Measurements from ENCODE around the gene LRRC3. TPM values are rescaled to one million over a fixed set of nuclear protein-coding genes. Genes with fewer than 3 reads are reported as not detected.

LRRC3 gene
- total RNA-seq, 1 donor from 2014 or later, result 3.9 TPM

DNA sequence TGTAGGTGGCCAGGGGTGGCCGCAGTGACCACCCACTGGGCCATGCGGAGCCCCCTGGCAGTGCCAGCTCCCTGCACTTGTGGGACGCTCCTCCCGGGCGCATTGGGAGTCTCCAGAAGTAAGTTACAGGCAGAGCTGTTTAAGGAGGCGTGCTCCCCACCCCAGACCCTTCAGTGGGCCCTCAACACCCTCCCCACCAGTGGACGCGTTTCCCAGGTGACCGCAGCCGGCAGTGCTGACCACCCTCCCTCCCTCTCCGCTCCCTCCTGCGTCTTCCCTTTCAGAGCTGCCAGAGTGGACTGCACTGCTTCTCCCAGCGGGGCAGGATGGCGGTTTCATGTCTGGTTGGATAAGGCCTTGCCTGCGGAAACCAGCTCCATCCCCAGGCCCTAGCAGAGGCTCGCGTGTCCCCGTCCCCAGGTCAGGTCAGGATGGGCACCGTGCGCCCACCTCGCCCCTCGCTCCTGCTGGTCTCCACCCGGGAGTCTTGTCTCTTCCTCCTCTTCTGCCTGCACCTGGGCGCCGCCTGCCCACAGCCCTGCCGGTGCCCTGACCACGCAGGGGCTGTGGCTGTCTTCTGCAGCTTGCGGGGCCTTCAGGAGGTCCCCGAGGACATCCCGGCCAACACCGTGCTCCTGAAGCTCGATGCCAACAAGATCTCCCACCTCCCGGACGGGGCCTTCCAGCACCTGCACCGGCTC is 1.1 kb downstream of the LRRC3 start:
- intact Hi-C loops (cut with micrococcal nuclease), result no loop called here

DNA sequence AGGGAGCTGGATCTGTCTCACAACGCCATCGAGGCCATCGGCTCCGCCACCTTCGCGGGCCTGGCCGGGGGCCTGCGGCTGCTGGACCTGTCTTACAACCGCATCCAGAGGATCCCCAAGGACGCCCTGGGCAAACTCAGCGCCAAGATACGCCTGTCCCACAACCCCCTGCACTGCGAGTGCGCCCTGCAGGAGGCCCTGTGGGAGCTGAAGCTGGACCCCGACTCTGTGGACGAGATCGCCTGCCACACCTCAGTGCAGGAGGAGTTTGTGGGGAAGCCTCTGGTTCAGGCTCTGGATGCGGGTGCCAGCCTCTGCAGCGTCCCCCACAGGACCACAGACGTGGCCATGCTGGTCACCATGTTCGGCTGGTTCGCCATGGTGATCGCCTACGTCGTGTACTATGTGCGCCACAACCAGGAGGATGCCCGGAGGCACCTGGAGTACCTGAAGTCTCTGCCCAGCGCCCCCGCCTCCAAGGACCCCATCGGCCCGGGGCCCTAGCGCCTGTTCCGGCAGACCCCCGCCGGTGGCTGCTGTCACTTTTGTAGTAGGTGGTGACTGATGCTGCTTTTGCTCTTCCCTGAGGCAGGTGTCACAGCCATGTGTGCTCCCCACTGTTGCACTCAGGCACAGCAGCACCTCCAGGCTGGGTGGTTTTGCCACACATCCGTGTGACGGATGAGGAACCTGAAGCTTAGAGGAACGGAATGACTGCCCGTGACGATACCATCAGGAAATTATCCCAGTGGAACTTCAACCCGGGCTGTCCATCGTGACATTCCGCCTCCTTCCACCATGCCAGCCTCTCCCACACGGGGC is 1.8 kb downstream of the LRRC3 start:
- intact Hi-C loops (cut with micrococcal nuclease), result no loop called here

- intact Hi-C loops (cut with micrococcal nuclease), result no loop called here
Observed at GRCh38 chr21:44458971-44459711, 3.8 kb downstream of the LRRC3 start.

- intact Hi-C loops (cut with micrococcal nuclease), result no loop called here
Observed at GRCh38 chr21:44459712-44460440, 4.6 kb downstream of the LRRC3 start.

DNA sequence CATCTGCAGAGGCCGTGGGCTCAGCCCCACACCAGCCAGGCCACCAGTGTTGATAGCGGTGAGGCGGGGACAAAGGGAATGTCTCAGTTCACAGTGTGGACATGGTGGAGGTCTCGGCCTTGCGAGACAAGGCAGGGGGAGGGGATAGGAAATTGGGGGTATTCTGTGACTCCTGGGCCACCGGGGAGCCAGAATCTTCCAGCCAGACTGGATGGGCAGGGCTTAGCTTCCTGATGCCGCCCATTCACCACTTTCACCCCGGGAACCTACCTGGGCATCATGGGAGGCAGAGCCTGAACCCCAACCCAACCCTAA is 5.1 kb downstream of the LRRC3 start:
- intact Hi-C loops (cut with micrococcal nuclease), result no loop called here

DNA sequence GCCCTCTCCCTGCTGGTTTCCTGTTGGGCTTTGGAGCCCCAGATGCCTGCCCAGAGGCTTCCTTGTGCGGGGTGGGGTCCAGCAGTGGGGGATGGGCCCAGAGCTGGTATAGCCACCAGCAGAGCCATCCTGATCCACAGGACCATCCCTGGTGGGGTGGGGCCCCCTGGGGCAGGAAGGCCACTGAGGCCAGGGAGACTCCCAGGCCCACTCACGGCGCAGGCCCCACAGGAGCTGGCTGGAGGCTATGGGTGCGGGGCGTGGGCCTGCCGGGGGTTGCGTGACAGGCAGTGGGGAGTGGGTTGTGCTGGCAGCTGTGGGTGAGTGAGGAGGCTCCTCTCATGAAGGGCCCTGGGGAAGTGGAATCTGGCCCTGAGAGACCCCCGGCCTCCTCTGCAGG is 5.7 kb downstream of the LRRC3 start:
- intact Hi-C loops (cut with micrococcal nuclease), result no loop called here

- intact Hi-C loops (cut with micrococcal nuclease), result no loop called here
Observed at GRCh38 chr21:44461464-44462001, 6.2 kb downstream of the LRRC3 start.

DNA sequence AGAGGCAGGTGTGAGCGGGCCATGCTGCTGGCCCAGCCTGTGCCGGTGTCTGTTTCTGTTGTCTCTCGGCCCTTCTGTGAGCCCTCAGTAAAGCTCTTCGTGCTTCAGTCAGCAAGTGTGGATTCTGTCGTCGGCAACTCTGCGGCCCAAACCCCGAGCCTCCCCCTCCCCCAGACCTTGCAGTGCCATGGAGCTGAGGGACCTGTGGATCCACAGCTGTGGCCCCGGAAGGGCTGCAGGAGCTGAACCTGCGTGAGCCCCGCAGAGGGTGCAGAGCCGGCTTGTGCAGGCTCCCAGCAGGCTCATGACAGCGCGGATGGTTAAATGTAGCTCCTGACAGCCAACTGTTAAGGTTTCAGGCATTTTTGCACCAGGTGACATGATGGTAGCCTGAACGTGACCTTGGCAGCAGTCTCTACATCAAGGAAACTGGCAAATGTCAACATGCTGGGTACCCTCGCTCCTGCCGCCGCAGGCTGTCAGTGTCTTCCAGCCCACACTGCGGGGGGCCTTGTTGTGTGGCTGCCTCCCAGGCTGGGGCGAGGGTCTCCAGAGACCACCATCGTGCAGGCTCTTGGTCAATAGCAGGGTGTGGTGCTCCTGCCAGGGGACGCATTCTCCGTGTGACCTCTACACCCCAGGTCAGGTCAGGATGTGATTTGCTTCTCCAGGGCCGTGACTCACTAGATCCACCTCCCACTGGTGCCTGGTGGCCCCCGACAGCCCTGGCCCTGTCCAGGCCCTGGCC is 7.0 kb downstream of the LRRC3 start:
- intact Hi-C loops (cut with micrococcal nuclease), result no loop called here

- intact Hi-C loops (cut with micrococcal nuclease), result no loop called here
Observed at GRCh38 chr21:44462834-44463200, 7.5 kb downstream of the LRRC3 start.

GRCh38 chr21:44463724-44464123 is 8.4 kb downstream of the LRRC3 start:
- intact Hi-C loops (cut with micrococcal nuclease), result no loop called here

- intact Hi-C loops (cut with micrococcal nuclease), result no loop called here
Observed at GRCh38 chr21:44464351-44464750, 9.0 kb downstream of the LRRC3 start.

GRCh38 chr21:44466351-44466954 is 11.1 kb downstream of the LRRC3 start:
- intact Hi-C loops (cut with micrococcal nuclease), result no loop called here

DNA sequence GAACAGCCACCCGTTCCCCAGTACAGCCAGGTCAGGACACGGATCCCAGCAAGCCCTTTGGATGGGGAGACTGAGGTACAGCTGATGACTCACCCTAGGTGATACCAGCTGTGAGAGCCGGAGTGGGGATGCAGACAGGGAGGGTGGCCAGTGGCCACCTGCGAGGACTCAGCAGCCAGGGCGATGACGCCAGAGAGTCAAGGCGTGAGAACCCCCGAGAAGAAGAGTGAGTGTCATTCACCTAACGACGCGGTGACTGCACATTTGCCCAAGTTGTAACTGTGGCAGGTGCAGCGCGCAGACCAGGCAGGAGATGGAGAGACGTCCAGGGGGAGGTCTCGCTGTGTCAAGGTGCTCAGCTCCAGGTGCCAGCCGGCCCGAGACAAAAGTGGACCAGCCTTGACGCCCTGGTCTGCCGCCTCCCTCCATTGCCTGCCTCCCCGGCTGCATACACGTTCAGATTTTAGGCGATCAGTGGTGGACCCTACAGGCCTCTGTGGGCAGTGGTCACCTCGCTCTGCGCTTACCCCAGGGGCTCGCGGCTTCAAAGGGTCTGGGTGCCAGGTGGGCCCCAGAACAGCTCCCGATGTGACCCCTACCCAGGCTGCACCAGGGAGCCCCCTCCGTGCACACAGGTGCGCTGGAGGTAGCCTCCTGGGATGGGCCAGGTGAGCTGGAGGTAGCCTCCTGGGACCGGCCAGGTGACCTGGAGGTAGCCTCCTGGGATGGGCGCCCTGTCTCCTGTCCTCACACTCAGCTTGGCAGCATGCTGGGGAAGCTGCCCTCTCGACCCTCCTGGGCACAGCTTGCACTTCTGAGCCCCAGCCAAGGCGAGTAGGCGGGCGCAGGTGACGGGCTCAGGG is 11.9 kb downstream of the LRRC3 start:
- intact Hi-C loops (cut with micrococcal nuclease), result no loop called here

DNA sequence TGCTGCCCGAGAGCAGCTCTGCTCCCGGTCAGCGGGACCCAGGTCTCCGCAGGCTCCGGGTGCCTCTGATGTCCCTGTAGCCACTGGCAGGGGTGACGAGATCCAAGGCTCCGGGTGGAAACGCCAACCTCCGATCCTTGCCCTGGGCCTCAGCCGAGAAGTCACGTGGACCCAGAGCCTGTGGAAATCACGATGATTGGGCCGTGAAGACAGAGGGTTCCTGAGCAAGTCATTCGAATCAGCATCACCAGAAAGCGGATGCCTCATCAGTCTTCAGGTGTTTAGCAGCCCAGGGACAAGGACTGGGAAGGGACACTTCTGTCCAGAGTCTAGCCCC is 12.5 kb downstream of the LRRC3 start:
- intact Hi-C loops (cut with micrococcal nuclease), result no loop called here

GRCh38 chr21:44471341-44471740 is 16.0 kb downstream of the LRRC3 start:
- intact Hi-C loops (cut with micrococcal nuclease), result no loop called here

- intact Hi-C loops (cut with micrococcal nuclease), result no loop called here
Observed at GRCh38 chr21:44471996-44472395, 16.7 kb downstream of the LRRC3 start.

DNA sequence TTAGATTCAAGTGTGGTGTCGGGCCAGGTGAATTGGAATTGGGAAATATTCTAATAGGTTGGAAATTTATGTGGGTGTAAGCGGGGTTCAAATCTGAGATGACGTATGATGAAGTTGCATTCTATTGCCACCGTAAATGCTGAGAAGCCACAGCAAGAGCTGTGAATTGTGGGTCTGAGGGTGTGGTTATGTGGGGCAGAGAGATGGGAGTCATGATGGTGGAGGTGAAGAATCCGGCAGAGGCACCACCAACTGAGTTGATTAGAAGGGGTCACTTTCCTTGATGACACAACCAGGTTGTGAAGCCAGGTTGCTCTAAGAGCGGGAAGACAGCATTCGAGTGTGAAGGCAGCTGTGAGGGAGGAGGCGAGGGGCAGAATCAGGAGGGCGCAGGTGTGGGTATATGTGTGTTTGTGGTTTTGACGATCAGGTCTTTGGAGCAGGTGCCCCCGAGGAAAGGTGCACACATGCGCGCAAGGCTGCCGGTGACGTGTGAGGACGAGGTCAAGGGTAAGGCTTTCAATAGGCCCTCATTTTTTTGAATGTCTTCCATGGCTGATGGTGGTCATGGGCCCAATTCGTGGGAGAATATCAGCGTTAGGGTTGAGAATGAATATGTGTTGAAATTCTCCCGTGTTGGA is 18.7 kb downstream of the LRRC3 start:
- intact Hi-C loops (cut with micrococcal nuclease), result no loop called here

DNA sequence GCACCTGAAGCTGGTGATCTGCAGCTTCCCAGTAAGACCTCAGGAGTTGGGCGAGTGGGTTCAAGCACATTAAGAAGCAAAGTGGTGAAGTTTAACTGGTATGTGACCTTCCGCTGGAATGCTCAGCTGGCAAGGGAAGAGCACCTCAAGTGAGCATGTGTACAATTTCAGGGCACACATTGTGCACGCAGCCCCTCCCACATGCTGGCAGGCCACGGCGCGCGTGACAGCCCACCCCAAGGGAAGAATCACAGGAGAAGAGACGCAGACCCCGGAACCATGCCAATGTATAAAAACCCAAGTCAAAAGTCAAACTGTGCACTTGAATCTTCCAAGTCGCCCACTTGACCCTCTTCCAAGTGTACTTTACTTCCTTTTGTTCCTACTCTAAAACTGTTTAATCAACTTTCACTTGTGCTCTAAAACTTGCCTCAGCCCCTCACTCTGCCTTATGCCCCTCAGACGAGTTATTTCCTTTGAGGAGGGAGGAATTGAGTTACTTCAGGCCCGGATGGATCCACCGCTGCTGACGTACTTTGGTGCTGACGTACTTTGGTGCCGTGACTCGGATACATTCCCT is 20.0 kb downstream of the LRRC3 start:
- intact Hi-C loops (cut with micrococcal nuclease), result no loop called here

DNA sequence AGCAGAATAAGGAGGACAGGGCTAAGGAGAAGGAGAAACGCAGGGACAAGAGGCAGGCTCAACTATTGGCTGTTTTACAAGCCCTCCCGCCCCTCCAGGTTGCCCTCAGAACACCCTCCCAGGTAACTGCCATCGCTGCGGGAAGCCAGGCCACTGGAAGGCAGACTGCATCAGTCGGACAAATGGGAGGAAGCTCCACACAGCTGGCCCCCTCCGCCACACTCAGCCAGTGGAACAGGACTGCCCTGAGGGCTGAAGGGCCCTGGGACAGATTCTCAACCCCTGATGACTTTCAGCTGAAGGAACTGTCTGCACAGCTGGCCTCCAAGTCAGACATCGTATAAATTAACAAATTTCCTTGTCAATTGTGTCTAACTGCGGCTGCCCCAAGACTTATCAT is 21.8 kb downstream of the LRRC3 start:
- intact Hi-C loops (cut with micrococcal nuclease), result no loop called here
